GM19193 (cell line): Measurements from ENCODE around the gene ODAD4.
A peak's percentile ranks its signal among the peaks of the same experiment; 100 is the strongest.

ENCODE experiments used
- POLR2A ChIP-seq: IDR thresholded peaks from 4 replicates; pipeline ENCODE4 v1.6.1; 2011; ENCODE audit not compliant: insufficient read depth, insufficient read length; ENCODE audit errors: extremely low read depth

Gene ODAD4

DNA sequence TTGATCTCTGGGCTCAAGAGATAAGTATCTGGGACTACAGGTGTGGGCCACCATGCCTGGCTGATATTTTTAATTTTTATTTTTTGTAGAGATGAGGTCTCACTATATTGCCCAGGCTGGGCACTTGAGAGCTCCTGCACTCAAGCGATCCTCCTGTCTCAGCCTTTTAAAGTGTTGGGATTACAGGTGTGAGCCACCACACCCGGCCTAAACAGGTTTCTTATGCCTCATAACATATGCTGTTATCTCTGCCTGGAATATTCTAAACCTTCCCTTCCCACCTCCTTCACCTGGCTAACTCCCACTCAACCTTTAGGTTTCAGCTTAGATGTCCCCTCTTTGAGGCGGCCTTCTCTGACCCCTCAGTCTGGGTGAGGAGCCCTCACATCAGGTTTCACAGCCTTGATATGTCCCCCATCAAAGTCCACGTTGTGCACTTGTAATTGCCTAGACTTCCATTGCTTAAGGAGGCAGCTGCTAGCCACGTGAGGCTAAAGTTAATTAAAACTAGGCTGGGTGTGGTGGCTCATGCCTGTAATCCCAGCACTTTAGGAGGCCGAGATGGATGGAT, 27.5 kb downstream of the ODAD4 start:
- TF ChIP-seq POLR2A, result no peak

DNA sequence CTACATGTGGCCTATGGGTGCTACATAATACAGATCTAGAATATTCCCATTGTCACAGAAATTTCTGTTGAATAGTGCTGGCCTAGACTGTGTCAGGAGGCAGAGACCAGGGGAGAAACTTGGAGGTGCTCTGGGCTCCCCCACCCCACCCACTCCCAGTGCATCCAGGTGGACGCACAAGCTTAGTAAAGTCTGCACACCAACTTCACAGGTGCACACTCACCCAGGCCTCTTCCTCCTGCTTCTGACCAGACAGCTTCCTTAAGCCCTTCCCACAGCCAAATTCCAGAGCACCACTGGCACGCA, 28.6 kb downstream of the ODAD4 start:
- TF ChIP-seq POLR2A, result no peak

GRCh38 chr17:41959336-41960095, 29.1 kb downstream of the ODAD4 start:
- TF ChIP-seq POLR2A, result no peak

GRCh38 chr17:41962111-41962510, 31.7 kb downstream of the ODAD4 start:
- TF ChIP-seq POLR2A, result no peak

DNA sequence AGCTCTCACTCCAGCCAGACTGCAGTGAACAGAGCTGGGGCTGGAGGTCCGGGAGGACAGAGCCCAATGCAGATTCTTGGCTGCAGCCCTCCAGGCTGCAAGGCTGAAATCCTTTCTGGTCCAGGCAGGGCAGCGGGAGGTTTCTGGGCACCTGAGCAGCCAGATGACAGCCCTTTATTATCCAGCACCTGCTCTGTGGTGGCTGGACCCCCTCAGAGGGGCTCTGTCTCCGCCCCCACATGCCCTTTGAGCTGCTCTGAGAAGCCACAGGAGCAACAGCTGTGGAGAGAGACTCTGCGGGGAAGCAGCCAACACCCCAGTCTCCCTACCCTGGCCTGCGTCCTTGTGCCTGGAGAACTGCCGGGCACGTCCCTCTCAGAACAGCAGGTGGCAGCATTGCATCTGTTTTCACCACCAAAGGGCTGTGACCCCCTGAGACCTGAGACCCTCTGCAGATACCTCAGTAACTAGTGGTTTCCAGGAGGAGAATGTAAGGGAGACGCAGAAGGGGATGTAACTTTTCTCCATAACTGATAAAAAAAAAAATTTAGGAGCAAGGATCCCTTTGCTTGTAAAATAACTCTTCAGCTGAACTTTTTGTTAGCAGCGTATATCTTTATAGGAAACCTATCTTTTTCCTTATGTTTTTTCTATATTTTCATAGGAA, 32.5 kb downstream of the ODAD4 start:
- no peak for TF ChIP-seq POLR2A

GRCh38 chr17:41965694-41966462, 35.5 kb downstream of the ODAD4 start:
- peak; percentile 2 for TF ChIP-seq POLR2A

DNA sequence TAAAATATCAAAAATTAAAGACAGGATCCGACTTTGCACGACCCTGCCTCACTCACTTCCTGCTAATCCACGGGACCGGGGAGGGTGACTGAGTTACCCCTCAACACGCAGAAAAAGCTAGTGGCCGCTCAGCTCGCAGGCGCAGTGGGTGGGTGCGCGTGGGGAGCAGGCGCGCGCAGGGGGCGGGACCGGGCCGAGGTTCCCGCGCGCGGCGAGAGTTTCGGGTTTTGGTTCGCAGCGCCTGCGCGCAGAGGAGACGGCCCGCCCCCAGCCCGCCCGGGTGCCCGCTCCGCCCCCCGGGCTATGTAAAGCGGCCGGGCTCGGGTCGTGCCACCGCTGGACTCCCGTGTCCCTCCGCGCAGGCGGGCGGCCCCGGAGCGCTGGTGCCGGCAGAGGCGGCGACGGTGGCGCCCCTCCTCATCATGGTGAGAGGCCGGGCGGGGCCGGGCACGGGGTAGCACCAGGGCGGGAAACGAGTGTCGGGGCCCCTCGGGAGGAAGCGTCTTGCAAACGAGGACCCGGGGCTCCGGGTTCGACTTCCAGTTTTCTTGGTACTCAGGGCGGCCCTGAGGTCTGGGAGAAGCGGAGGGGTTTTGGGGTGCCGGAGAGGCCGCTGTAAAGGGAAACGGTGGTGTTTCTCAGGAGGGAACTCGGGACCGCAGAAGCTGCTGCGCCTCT, 36.2 kb downstream of the ODAD4 start, which contains the start of gene CNP:
TSS of gene CNP (plus strand) at position 333 of the 678 bp plus-strand sequence. CDS start at position 423, 90 bp downstream.
- TF ChIP-seq POLR2A, result peak; percentile 88

DNA sequence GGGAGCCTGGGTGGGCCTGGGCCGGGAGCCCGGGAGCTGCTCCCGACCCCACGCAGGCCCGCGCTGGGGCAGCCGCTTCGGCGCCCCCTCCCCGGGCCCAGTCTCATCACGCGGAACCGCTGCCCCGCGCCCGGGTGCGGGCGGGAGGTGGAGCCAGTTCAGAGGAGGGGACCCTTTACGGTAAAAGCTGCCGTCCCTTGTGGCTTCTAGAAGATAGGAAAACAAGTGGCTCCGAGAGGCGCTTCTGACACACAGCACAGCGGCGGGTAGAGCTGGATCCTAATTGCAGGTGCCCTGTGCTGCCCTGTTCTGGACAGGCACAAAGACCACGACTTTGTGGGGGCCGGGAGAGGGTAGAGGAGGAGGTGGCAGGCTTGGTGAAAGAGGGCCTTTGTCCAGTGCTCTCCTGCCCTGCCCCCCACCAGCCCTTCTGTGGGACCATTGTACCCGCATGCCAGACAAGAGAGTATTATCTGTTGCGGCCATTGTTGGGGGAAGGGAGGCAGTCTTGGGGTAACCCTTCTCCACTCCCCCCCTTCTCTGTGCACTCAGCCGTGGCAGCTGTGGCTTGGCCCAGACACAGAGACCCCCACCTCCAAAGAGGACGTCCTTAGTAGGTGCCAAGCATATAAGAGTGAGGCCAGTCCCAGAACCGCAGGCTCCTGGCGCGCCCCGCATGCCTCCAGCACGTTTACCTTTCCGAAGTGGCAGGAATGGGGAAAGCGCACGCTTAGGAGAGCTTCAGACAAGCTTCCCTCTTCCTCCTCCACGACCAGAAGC, 36.9 kb downstream of the ODAD4 start:
- TF ChIP-seq POLR2A, result no peak

- no peak for TF ChIP-seq POLR2A
Measured at GRCh38 chr17:41967921-41968578, 37.6 kb downstream of the ODAD4 start.

GRCh38 chr17:41968676-41969075, 38.3 kb downstream of the ODAD4 start:
- TF ChIP-seq POLR2A, result no peak

- TF ChIP-seq POLR2A, result peak; percentile 17
Measured at GRCh38 chr17:41970901-41971331, 40.5 kb downstream of the ODAD4 start.

GRCh38 chr17:41971721-41972523, 41.5 kb downstream of the ODAD4 start:
- TF ChIP-seq POLR2A, result peak; percentile 34
